Right kidney (tissue), 1 donor: ENCODE measurements around the gene CD74.

Experiments
- DNase-seq: peaks from one replicate; pipeline ENCODE4 v3.0.0-alpha.2; 2016

Gene CD74

GRCh38 chr5:150411245-150411979, 1.3 kb downstream of the CD74 start:
- DNase-seq = no peak

- DNase-seq = peak; percentile 60
These were observed 2.0 kb downstream of the CD74 start for GRCh38 chr5:150410524-150411244.

GRCh38 chr5:150409638-150410523, 2.8 kb downstream of the CD74 start:
- peak; percentile 59 for DNase-seq

DNA sequence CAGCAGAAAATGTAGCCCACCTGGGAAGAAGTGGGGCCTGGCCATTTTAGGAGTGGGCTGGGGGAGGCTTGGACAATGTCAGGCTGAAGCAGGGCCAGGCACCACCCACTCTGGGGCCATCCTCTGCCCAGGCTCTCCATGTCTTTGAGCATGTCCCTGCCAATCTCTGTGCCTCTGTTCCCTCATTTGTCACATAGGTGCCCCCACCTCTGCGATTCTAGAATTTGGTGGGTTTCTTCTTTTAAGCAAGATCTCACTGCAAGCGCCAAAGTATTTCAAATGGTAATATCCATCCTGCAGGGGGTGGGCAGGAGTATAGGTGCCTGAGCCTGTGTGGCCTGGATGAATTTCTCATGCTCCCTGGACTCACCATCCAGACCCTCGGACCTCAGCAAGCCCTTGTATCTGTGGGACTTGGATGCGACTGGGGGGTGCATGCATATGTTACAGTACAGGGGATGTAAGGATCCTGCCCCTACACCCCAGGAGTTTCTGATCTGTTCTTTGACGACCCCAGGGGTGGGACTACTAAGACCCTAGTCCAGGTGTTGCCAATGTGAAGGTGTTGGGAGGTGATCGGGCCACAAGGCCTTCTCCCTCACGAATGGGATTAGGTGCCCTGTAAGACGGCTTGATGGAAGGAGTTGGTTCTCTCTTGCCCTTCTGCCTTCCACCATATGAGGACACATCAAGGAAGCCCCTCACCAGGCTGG, 4.3 kb downstream of the CD74 start:
- no peak for DNase-seq

GRCh38 chr5:150407096-150407720, 5.5 kb downstream of the CD74 start:
- DNase-seq = no peak

- DNase-seq = no peak
These were observed 6.0 kb downstream of the CD74 start for GRCh38 chr5:150406723-150407095.

DNA sequence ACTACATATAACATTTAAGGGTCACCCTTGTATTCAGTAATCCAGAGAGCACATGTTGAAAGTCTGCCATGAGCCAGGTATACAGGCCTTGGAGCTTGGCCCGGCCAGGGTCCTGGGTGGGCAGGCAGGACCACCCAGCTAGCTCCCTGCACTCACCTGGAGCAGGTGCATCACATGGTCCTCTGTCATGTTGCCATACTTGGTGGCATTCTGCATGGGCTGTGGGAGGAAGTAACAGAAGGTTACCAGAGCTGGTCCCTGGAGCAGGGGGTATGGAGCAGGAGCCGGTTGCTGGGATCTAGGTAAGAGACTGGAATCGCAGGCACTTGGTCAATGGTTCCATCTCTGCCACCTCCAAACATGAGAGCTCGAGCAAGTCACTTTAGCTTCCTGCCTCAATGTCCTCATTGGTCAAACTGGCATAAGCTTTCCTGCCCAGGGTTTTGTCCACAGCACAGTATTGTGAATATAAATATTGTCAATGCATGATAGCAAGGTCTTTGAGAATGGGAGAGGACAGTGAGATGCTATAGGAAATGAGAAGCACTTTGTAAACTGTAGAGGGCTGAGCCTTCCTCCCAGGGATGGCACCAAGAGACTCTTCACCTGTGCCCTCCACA, 6.5 kb downstream of the CD74 start:
- no peak for DNase-seq

DNA sequence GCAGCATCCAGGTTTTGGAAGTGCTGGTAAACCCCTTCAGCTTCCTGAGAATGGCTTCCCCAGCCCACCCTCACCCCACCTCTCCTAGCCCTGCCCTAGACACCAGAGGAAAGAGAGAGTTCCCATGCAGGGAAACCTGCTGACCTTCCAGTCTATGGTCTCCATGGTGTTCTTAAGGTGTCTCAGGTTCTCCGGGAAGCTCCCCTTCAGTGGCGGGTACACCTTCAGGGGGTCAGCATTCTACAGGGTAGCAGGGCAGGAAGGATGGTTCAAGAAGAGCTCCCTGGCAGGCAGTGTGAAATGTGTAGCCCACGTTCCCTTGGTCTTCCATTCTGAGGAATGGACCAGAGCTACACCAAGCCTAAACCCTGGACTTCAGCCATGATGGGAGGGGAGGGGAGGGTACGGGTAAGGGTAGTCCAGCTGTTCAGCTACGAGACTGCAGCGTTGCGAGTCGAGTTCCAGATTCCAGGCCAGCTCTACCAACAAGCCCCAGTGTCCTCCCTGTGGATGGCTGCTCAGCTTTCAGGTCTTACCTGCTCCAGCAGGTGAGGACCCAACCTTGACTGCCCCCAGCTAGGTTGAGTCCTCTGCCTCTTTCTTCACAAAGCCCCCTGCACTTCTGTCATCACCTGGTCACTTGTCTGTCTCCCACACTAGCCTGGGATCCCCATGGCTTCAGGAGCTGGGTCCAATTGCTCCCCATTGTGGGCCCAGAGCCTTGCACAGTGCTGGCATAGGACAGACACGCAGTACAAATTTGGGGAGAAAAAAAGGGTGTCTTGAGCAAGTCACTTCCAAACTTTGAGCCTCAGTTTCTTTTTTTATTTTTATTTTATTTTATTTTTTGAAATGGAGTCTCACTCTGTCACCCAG, 7.5 kb downstream of the CD74 start:
- no peak for DNase-seq

DNA sequence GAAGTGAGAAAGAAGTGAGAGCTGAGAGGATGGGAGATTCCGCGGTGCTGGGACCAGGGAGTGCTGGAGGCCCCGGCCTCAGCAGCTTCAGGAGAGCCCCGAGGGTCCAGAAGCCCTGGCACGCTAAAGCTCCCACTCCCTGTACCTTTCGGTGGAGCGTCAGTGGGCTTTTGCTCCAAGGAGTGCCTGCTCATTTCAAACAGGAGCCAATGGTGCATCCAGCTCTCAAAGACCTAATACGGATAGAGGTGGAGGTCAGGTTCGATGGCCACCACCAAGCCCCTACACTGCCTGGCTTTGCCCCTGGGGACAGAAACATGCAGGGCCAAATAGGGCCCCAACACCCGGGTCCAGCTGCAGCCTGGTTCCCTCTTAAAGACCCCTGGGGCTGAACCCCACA, 8.2 kb downstream of the CD74 start:
- no peak for DNase-seq

DNA sequence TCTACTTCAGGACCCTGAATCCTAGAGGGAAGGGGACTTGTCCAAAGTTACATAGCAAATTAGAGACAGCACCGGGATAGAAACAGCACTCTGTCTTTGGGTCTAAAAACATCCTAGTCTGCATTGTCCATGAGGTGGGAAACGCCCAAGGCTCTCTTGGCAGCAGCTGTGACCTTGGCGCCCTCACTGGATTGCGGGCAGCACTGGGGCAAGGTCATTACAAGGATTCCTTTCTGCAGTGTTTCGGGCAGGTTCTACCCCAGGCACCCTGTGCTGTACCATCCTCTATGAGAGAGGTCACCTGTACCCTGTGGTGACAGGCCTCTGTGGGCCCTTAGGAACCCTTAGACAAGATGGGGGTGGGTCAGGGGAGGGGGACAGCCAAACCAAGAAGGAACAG, 8.6 kb downstream of the CD74 start:
- no peak for DNase-seq

- DNase-seq = no peak
These were observed 9.8 kb downstream of the CD74 start for GRCh38 chr5:150402901-150403342.

DNA sequence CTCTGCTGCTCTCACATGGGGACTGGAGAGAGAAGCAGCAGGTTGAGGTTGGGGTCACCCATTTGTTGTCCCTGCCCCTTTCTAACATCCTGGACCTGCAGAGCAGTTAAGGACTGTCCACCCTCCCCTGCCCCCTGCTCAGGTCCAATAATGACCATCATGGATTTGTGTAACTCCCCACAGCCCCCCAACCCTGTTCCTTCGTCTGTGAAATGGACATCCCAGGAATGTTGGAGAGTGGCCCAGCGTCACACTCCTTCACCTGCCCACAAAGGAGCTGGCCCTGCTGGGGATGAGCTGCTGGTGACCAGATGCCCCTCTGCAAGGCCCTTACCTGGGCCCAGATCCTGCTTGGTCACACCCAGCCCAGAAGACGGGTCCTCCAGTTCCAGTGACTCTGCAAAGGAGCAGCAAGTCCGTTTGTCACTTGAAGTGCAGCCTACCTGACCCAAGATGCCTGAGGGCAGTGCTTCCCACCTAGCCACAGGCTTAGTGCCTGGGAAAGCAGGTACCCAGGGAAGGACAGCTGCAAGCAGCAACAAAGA, 10.4 kb downstream of the CD74 start:
- DNase-seq = no peak

DNA sequence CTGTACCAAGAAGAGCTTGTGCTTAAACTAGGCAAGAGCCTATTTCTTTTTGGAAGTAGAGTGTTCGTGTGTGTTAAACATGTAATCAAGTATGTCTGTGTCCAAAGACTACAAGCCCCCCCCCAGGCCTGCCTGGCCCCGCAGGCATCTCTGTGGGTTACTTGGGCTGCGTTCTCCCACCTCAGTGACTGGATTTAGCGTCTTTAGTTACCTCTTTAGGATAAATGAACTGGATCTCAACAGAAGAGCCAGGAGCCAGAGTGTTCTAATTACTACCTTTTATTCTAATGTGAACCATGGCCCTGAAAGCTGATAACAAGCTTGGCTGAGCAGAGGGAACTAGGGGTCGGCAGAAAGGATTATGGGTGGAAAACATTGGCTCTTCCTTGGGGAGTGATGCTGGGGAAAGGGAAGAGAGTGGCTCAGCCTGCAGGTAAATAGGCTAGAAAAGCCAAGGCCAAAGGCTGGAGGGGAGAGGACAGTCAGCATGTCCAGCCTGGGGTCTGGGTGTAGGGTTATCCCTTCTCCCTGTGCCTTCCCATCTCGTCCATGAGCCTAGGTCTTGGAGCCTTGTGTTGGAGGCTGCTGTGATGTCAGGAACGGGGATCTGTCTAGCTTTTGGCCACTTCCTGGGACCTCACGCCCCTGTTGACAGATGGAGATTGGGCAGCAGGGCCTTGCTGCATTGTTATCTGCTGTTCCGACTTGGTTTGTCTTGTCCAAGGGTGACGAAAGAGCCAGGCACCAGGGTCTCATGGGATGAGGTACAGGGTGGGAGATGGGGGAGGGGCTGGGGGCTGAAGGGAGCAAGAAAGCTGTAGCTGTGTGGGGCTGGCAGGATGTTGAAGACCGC, 11.1 kb downstream of the CD74 start:
- DNase-seq = no peak

- no peak for DNase-seq
These were observed 11.7 kb downstream of the CD74 start for GRCh38 chr5:150401076-150401375.

DNA sequence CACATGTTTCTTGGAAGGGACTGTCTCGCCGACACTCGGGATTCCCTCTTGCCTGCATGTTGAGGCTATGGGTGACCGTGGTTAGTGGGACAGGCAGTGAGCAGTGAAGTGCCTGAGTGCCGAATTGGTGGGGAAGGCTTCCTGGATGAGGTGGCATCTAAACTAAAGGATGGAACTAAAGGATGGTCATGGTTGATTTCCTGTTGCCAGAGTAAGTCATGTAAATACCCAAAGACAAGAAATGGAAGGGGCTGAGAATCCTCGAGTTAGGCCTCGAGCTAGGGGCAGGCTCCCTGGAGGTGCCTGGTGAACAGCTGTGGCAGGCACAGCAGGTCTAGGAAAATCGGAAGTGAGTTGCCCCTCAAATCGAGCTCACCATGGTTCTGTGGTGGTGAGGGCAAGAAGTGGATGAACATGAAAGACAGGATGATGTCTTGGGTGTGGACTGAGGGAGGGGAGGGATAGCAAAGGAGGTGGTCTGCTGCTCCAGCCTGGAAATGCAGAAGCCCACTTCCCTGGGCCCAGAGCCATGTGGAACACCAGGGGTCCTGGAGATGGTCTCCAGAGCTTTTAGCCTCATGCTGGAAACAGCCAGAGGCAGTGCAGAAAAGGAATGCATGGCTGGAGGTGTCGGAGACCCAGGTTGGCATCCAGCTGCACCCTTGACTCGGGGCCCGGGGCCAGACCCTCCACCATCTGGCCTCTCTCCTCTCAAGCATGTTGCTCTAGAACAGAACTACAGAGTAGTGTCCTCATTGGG, 12.2 kb downstream of the CD74 start:
- no peak for DNase-seq

DNA sequence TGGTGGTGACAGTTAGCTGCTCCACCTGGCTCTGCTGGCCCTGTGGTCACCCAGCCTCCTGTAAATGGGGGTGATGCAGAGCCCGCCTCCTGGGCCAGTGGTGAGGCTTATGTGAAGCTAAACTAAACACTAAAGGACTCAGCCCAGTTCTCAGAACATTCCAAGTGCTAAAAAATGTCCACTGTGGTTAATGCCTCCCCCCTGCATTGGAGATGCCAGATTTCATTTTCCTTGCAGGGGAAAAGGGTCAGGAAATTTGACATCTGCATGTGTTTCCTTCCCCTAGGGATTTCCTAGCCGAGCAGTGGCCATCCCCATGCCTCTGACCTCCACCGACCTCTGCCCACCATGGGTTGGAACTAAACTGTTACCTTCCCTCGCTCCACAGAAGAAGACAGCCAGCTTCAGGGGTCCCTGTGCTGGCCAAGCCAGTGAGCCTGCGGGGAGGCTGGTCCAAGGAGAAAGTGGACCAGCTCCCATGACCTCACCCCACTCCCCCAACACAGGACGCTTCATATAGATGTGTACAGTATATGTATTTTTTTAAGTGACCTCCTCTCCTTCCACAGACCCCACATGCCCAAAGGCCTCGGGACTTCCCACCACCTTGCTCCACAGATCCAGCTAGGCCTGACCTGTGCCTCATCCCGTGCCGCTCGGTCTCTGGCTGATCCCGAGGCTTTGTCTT, 13.0 kb downstream of the CD74 start:
- no peak for DNase-seq

DNA sequence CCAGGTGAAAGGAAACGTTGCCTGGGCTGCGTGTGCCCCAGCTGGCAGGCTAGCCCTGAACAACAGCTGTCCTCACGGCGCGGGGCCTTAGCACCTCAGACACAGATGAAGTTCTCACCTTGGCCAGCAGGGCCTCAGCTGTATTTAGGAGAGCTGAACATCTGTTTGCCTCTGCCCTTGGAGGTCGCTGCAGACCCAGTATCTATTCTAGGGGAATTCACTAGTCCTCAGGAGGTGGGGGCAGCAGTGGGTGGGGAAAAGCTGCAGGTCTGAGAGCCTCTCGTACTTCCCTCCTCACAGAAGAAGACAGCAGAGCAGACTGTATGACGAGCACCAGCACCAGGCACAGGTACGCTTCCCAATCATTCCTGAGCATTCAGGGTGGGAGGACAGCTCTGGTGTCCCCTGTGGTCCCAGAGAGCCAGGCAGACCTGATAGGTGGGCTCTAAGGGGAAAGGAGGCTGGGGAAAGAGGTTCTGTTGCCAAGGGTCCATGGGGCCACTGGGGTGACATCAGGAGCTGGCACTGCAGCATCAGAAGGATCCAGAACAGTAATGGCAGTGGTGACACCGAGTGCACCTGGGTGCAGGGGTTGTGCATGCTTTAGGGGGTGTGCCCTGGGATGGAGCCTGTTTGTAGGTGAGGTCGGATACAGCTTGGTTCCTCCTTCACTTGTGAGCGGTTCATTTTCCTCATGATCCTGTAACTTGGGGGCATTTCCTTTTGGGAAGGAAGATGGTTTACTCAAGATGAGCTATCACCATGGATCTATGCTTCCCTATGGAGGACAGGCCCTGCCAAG, 13.8 kb downstream of the CD74 start:
- DNase-seq = no peak
